HL-60 (cell line): ENCODE data around the gene FCMR.

Experiments
- GABPA ChIP-seq: IDR thresholded peaks from 2 replicates; pipeline ENCODE4 v1.6.1; 2012; ENCODE audit warnings: low read depth
- POLR2AphosphoS5 ChIP-seq: IDR thresholded peaks from 2 replicates; pipeline ENCODE4 v1.6.1; 2012; ENCODE audit warnings: low read depth
- SPI1 ChIP-seq: IDR thresholded peaks from 2 replicates; pipeline ENCODE4 v1.6.1; 2012; ENCODE audit warnings: low read depth, mild to moderate bottlenecking, borderline replicate concordance
- TF ChIP-seq, protein P1 (sequence below): IDR thresholded peaks from one replicate; pipeline ENCODE4 v1.5.1; 2011; ENCODE audit warnings: low read length, control low read depth, inconsistent platforms; ENCODE audit not compliant: insufficient read depth
- TF ChIP-seq, protein P2 (sequence below): IDR thresholded peaks from 2 replicates; pipeline ENCODE4 v1.6.1; 2012; ENCODE audit warnings: low read depth; ENCODE audit not compliant: insufficient replicate concordance

DNA sequence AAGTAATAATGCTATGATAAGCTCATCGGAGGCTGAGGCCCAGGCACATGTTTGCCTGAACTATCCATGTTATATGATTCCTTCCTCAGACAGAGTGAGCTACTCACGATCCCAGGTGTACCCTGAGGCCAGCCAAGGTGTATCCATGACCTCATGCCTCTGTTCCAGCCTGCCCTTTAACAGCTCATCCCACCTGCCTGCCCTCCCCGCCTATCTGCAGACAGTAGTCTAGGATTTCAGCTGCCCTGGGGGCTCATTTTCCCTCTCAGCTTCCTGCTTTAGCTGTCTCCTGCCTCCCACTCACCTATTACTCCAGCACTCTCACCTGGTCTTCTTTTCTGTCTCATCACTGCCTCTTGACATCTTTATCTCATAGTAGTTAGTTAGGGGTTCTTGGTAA is 26.4 kb downstream of the FCMR start:
- TF ChIP-seq, protein P1, sequence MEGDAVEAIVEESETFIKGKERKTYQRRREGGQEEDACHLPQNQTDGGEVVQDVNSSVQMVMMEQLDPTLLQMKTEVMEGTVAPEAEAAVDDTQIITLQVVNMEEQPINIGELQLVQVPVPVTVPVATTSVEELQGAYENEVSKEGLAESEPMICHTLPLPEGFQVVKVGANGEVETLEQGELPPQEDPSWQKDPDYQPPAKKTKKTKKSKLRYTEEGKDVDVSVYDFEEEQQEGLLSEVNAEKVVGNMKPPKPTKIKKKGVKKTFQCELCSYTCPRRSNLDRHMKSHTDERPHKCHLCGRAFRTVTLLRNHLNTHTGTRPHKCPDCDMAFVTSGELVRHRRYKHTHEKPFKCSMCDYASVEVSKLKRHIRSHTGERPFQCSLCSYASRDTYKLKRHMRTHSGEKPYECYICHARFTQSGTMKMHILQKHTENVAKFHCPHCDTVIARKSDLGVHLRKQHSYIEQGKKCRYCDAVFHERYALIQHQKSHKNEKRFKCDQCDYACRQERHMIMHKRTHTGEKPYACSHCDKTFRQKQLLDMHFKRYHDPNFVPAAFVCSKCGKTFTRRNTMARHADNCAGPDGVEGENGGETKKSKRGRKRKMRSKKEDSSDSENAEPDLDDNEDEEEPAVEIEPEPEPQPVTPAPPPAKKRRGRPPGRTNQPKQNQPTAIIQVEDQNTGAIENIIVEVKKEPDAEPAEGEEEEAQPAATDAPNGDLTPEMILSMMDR, result no peak
- no peak for TF ChIP-seq SPI1
- TF ChIP-seq, protein P2, sequence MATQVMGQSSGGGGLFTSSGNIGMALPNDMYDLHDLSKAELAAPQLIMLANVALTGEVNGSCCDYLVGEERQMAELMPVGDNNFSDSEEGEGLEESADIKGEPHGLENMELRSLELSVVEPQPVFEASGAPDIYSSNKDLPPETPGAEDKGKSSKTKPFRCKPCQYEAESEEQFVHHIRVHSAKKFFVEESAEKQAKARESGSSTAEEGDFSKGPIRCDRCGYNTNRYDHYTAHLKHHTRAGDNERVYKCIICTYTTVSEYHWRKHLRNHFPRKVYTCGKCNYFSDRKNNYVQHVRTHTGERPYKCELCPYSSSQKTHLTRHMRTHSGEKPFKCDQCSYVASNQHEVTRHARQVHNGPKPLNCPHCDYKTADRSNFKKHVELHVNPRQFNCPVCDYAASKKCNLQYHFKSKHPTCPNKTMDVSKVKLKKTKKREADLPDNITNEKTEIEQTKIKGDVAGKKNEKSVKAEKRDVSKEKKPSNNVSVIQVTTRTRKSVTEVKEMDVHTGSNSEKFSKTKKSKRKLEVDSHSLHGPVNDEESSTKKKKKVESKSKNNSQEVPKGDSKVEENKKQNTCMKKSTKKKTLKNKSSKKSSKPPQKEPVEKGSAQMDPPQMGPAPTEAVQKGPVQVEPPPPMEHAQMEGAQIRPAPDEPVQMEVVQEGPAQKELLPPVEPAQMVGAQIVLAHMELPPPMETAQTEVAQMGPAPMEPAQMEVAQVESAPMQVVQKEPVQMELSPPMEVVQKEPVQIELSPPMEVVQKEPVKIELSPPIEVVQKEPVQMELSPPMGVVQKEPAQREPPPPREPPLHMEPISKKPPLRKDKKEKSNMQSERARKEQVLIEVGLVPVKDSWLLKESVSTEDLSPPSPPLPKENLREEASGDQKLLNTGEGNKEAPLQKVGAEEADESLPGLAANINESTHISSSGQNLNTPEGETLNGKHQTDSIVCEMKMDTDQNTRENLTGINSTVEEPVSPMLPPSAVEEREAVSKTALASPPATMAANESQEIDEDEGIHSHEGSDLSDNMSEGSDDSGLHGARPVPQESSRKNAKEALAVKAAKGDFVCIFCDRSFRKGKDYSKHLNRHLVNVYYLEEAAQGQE, result no peak
- no peak for TF ChIP-seq POLR2AphosphoS5
- TF ChIP-seq GABPA, result no peak
